Measurements from ENCODE around the gene SLC24A3.

DNA sequence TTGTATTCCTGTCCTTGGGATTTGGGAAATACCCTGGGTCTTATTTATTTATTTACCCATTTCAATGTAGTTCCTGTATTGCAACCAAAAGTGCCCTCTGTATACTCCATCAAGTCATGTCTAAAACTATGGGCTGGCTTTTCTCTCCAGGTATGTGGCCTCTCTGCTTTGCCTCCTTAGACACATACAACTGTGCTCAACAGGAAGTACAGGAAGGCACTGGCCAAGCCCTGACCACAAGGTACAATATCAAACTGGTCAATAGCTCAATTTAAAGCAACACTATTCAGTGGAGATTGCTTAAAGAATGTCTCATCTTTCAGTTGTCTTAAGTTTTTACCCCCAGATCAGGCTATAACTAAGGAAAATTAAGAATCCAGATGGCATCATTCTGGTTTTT lies 42.3 kb upstream of the SLC24A3 start:
- TF ChIP-seq GLIS3 (CRISPR knock-in tag; IDR thresholded peaks at IDR 0.05) (no peak), ESRRG (CRISPR knock-in tag; IDR thresholded peaks at IDR 0.05) (no peak), ARNTL (CRISPR knock-in tag; IDR thresholded peaks at IDR 0.05; ENCODE audit: borderline replicate concordance, low read depth) (no peak), TCF4 (CRISPR knock-in tag; IDR thresholded peaks at IDR 0.05; ENCODE audit: borderline replicate concordance) (no peak), ISL1 (CRISPR knock-in tag; IDR thresholded peaks at IDR 0.05) (no peak), PPARA (CRISPR knock-in tag; IDR thresholded peaks at IDR 0.05; ENCODE audit: borderline replicate concordance) (no peak), ZNF565 (CRISPR knock-in tag; conservative IDR thresholded peaks at IDR 0.05; ENCODE audit: low read depth) (no peak), CSDC2 (CRISPR knock-in tag; IDR thresholded peaks at IDR 0.05) (no peak), ZC3H10 (CRISPR knock-in tag; IDR thresholded peaks at IDR 0.05) (no peak)
- TF ChIP-seq, protein P1, sequence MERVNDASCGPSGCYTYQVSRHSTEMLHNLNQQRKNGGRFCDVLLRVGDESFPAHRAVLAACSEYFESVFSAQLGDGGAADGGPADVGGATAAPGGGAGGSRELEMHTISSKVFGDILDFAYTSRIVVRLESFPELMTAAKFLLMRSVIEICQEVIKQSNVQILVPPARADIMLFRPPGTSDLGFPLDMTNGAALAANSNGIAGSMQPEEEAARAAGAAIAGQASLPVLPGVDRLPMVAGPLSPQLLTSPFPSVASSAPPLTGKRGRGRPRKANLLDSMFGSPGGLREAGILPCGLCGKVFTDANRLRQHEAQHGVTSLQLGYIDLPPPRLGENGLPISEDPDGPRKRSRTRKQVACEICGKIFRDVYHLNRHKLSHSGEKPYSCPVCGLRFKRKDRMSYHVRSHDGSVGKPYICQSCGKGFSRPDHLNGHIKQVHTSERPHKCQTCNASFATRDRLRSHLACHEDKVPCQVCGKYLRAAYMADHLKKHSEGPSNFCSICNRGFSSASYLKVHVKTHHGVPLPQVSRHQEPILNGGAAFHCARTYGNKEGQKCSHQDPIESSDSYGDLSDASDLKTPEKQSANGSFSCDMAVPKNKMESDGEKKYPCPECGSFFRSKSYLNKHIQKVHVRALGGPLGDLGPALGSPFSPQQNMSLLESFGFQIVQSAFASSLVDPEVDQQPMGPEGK (CRISPR knock-in tag; IDR thresholded peaks at IDR 0.05; ENCODE audit: borderline replicate concordance) = no peak
- TF ChIP-seq, protein P2, sequence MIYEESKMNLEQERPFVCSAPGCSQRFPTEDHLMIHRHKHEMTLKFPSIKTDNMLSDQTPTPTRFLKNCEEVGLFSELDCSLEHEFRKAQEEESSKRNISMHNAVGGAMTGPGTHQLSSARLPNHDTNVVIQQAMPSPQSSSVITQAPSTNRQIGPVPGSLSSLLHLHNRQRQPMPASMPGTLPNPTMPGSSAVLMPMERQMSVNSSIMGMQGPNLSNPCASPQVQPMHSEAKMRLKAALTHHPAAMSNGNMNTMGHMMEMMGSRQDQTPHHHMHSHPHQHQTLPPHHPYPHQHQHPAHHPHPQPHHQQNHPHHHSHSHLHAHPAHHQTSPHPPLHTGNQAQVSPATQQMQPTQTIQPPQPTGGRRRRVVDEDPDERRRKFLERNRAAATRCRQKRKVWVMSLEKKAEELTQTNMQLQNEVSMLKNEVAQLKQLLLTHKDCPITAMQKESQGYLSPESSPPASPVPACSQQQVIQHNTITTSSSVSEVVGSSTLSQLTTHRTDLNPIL (CRISPR knock-in tag; IDR thresholded peaks at IDR 0.05; ENCODE audit: low read depth) = no peak
- TF ChIP-seq, protein P3, sequence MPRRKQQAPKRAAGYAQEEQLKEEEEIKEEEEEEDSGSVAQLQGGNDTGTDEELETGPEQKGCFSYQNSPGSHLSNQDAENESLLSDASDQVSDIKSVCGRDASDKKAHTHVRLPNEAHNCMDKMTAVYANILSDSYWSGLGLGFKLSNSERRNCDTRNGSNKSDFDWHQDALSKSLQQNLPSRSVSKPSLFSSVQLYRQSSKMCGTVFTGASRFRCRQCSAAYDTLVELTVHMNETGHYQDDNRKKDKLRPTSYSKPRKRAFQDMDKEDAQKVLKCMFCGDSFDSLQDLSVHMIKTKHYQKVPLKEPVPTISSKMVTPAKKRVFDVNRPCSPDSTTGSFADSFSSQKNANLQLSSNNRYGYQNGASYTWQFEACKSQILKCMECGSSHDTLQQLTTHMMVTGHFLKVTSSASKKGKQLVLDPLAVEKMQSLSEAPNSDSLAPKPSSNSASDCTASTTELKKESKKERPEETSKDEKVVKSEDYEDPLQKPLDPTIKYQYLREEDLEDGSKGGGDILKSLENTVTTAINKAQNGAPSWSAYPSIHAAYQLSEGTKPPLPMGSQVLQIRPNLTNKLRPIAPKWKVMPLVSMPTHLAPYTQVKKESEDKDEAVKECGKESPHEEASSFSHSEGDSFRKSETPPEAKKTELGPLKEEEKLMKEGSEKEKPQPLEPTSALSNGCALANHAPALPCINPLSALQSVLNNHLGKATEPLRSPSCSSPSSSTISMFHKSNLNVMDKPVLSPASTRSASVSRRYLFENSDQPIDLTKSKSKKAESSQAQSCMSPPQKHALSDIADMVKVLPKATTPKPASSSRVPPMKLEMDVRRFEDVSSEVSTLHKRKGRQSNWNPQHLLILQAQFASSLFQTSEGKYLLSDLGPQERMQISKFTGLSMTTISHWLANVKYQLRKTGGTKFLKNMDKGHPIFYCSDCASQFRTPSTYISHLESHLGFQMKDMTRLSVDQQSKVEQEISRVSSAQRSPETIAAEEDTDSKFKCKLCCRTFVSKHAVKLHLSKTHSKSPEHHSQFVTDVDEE (CRISPR knock-in tag; IDR thresholded peaks at IDR 0.05) = no peak
